GM18951 (cell line): ENCODE results near the gene TNFRSF18.

ENCODE experiments used
- POLR2A ChIP-seq: IDR thresholded peaks from 4 replicates; pipeline ENCODE4 v1.6.1; 2011; ENCODE audit warnings: mild to moderate bottlenecking; ENCODE audit not compliant: insufficient read length, insufficient read depth; ENCODE audit errors: extremely low read depth
- in situ Hi-C: fragments of 300-500 bp; cut with MboI; formaldehyde crosslinking; loops from one replicate; pipeline ENCODE4 v1.12.0; 2022; ENCODE audit warnings: low sequenced_read_pairs, mixed read lengths, inconsistent platforms; ENCODE audit not compliant: unreplicated experiment

TNFRSF18 gene

DNA sequence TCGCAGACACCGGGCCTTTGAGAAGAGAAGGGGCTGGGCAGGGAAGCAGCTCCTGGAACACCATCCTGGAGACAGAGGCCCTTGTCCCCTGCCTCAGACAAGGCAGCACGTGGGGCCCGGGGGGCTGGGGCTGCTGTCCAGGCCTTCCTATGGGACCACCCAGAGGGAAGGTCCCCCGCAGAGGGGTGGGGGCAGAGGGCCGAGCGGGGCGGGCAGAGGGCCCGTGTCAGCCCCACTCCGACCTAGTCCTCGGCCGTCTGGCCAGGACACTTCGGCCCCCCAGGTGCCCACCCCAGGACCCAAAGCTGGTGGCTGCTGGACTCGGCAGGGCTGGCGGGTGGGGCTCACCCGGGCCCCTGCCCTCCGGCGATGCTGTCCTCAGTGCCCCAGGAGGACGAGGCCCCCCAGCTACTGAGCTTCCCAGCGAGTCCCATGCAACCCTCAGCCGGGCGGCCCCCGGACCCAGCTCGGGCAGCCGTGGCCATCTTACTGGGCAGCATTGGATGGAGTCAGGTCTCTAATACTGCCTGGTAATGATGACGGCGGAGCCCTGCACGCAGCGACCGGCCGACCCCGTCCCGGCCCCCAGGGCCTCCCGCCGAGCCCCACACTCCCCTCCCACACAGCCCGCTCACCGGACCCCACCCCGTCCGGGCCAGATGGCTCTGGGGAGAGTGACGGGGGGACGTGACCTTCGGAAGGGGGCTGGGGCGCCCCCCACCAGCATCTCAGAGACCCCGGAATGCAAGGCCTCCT lies 39.6 kb downstream of the TNFRSF18 start:
- in situ Hi-C loops = no loop called here
- no peak for TF ChIP-seq POLR2A

DNA sequence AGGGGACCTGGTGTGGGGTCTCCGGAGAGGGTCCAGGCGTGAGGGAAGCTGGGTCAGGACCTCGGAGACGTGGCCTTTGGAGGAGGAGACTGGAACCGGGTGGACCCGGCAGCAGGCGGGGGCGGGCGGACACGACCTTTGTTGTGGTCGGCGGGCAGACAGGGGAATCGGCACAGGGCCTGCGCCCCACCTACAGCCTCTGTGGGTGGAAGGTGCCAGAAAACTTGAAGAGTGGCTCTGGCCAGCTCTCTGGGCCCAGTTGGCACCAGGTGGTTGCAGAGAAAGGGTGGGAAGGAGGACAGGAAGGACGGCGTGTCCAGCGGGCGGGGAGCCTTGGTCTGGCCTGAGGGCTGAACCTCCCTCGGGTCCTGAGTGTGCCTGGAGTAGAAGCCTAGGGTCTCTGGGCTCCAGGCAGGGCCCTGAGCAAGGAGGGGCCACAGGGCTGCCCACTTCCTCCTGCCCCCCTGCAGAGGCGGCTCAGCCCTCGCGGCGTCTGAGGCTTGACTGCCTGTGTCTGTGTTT lies 40.4 kb downstream of the TNFRSF18 start:
- in situ Hi-C loops = no loop called here
- TF ChIP-seq POLR2A = no peak

DNA sequence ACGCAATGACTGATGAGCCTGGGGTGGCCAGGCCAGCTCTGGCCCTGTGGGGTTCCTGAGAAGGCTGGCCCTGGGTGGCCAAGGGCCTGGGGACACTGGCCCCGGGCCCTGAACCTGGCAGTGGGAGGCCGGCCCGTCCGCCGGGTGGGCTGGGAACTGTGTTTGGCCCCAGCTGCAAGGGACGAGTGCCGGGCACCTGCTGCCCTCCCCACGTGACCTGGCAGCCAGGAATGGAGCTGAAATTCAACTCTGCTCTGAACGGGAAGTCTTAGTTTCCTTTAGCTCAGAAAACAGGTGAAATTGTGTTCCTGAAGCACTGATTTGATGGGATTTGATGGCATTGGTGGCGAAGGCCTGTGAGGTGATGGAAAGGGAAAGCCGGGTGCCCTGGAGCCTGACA lies 40.9 kb downstream of the TNFRSF18 start:
- no peak for TF ChIP-seq POLR2A
- in situ Hi-C loops = no loop called here

DNA sequence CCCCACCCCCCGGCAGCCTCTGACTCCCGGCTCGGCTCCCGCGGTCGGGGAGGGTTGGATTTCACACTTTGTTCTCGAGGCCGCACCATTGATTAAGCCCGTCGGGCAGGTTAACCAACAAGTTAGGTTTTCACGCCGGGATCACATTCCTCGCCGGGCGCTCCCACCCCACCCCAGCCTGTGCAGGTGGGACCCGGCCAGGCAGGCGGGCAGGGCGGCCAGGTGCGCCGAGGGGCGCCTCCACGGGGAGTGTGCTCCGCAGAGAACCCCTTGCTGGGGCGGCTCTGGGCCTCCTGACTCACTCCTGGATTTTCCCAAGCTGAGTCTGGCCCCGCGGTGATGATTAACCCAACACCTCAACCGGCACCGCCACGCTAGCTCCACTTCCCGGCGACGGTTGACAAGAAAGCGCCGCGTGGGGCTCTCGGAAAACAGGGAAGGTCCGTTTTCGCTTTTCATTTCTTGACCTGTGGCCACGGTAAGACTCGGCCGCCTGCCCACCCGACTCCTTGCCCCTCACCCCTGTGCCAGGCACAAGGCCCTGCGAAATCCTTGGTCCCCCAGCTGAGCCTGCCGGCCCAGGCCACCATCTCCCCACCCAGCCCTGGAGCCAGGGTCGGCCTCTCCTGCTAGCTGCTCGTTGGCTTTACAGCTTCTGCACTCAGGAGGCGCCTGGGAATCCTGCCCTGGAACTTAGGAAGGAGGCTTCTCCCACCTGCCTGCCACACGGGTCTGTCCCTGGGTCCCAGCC lies 41.5 kb downstream of the TNFRSF18 start:
- in situ Hi-C loops = no loop called here
- TF ChIP-seq POLR2A = no peak

DNA sequence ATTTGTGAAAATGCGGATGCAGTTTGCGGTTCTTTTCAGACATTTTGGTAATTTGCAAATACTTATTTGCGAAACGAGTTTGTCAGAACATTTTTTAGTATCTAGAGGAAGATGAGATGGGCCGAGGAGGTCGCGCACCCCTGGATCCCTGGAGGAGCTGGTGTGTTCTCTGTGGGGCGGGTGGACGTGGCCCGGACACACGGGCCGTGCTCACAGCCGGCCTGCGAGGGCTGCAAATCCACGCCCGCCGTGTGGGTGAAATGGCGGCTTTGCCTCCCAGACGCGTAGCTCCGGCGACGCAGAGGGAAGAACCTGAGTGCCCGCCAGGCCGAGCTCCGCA lies 42.1 kb downstream of the TNFRSF18 start:
- no peak for TF ChIP-seq POLR2A
- in situ Hi-C loops = no loop called here

DNA sequence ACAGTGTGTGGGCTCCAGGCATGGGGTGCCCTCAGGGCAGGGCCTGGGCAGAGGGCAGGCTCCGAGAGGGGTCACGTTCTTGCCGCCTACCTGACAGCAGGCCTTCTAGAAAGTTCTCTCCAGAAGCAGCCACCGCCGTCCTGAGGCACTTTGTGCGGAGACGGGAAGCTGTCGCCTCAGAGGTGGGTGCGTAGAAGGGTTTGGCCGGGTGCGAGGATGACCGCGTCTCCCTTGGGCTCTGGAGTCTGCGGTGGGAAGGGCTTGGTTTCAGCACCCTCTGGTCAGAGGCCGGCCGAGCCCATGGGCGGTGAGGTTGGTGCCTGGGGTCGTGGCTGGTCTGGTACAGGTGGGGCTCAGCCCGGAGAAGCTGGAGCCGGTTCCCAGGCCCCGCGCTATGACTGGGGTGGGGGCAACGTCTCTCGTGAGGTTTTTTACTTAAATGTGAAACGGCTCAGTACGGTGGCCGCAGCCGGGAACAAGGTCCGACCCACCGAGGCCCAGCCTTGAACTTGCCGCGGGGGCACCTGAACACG lies 42.8 kb downstream of the TNFRSF18 start:
- in situ Hi-C loops = no loop called here
- no peak for TF ChIP-seq POLR2A

DNA sequence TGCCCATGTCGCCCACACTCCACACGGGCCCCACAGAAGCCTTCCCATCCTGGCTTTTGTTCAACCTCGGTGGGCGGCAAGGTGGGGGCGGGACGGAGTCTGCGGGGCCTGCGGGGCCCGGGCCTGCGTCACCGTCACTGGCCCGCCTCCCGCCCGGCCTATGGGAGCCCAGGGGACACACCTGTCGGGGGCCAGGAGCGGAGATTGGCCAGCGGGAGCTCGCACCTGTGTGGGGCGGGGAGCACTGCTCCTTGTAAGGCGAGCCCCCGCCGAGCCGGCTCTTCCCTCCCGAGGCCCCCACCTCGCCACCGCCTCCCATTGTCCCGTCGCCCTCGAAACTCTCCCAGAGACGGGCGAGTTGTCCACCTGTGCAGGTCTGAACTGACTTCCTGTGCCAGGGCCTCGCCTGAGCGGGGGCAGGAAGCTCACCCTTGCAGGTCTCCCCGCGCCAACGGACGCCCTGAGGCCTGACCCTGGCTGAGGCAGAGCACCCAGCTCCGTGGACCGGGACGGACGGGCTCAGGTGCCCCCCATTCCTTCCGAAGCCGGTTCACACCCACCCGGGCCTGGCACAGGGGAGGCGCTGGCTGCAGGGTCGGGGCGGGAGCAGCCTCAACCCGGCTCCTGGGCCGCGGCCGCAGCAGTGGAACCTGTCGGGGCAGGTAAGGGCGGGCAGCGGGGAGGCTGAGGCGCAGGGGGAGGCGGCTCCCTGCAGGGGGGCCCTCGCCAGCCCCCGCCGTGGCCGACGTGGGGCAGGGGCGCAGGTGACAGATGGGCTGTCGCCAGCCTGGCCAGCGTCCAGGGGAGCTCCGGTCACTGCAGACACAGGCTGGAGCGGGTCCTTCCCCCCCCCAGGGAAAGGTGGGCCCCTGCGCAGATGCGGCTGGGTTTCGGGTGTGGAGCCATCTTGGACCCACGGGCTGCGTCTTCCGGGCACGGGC lies 43.5 kb downstream of the TNFRSF18 start:
- TF ChIP-seq POLR2A = no peak
- in situ Hi-C loops = no loop called here

DNA sequence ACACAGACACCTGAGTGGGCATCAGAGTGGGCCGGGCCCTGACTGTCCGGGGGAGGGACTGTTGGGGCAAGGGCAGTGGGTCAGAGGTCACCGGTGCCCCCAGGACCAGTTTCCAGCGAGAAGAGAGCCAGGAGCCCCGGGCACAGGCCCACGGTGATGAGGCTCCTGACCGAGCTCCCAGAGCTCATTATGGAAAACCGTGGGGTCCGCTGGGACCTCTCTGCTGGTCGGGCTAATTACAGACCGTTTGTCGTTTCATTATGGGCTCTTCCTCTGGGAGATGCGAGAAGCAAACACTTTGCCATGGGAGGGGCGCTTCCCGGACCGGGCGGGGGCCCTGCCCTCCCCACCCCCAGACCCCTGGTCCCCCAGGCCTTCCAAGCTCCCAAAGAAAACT lies 44.7 kb downstream of the TNFRSF18 start:
- in situ Hi-C loops = no loop called here
- TF ChIP-seq POLR2A = no peak

DNA sequence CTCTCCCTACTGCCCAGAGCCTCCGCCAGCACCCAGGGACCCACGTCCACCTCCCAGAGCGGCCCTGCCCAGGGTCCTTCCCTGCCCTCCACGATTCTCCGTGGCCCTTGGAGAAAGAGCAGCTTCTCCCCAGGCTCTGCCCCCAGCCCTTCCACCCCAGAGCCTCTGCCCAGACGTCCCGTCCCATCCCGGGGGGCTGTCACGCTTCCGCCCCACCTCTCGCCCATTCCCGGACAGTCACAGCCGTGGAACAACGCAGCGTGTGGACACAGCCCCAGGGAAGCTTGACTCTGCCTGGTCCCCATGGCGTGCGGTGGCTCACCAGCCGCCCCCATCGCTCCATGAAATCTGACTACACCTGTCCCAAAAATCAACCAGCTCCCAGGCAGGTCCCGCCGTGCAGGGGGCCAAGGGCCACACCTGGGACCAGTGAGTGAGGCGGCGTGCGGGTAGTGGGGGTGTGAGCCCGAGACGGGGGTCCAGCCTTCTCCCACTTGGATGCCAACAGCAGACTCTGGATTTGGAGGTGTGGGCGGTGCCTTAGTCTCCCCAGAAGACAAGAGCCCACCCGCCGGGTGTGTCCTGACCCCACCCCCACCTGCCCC lies 45.2 kb downstream of the TNFRSF18 start:
- no peak for TF ChIP-seq POLR2A
- in situ Hi-C loops = no loop called here

DNA sequence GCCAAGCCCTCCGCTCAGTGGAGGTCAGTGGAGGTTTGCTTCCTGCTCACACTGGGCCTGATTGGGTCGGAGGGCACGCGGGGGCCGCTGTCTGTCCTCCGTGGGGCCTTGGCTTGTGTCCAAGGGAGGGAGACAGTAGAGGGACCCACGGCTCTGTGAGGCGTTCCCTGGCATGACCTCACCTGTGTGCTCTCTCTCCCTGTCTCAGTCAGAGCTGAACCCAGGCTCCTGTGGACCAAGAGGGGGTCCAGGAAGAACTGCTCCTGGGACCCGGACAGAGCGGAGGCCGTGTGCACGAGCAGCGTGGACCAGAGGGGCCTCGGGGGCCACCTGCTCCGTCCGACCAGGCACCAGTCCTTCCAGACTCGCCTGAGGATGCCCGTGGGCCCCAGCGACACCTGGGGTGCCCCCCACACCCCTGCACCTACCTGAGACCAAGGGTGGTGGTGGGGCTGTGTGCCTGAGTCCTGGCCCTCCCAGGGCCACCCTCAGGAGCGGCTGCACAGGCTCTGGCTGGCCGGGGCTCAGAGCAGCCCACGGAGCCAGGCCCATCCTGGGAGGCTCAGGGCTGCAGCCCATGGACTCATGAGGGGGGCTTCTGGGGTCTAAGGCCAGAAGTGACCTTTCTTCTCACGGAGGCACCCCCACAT lies 46.0 kb downstream of the TNFRSF18 start:
- TF ChIP-seq POLR2A = no peak
- in situ Hi-C loops = no loop called here

DNA sequence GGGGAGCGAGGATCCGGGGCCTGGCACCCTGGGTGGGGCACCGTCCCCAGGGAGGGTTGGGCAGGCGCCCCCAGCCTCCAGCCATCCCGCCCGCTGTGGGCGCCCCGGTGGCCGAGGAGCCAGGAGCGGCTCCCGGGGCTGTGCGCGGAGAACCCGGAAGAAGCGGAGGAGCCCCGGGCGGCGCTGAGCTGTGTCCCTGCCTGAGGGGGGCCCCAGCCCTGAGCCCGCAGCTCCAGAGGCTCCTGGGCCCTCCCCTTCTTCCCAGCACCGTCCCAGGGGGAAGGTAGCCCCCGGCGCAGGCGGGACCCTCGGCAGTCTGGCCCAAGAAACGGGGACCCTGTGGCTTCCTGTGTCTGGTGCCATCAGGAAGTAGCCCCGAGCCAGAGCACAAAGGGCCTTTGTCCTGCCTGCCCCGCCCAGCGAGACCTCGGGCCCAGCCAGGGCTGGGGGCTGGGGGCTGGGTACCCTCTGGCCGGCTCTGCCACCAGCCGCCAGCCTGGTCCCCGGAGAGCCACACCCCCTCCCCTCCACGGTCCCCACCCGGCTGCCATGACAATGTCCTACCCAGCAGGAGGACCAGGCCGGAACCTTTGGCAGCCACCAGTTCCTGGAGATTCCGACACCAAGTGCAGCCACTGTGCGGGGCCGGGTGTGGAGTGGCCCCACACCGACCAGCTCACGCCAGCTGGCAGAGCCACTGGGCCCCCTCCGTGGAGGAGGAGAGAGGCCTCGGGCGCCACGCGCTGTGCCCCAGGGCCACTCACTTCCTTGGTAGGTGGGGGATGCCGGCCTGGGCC lies 48.3 kb downstream of the TNFRSF18 start:
- peak; percentile 53 for TF ChIP-seq POLR2A
- in situ Hi-C loops = no loop called here
